GM19397 (cell line): ENCODE results near the gene SNAI1.
"Not testable (repeated sequence)": the region's sequence is repeated elsewhere in the genome, so short reads cannot be mapped to it uniquely, and the experiment has no call there.

Experiments used
- ATAC-seq: cut with Tn5 transposase; IDR thresholded peaks from one replicate; pipeline ENCODE4 v1.9.1; 2021; ENCODE audit warnings: mild to moderate bottlenecking, moderate library complexity; ENCODE audit not compliant: unreplicated experiment

The SNAI1 gene

GRCh38 chr20:49982346-49983122, at the start of gene SNAI1:
Gene SNAI1 (plus strand): TSS chr20:49982980. CDS start chr20:49983060, 80 bp downstream.
- peak; percentile 82 for ATAC-seq

GRCh38 chr20:49935746-49936152, 47.0 kb upstream of the SNAI1 start:
- ATAC-seq: no peak

- peak; percentile 73 for ATAC-seq
Measured at GRCh38 chr20:49936153-49937026, 46.4 kb upstream of the SNAI1 start, which contains the start of gene RNF114. Gene RNF114 (plus strand): TSS chr20:49936397. CDS start chr20:49936413, 16 bp downstream.

GRCh38 chr20:49937027-49937929, 45.5 kb upstream of the SNAI1 start:
- no peak for ATAC-seq

- no peak for ATAC-seq
Measured at GRCh38 chr20:49938173-49939163, 44.3 kb upstream of the SNAI1 start.

GRCh38 chr20:49941456-49941855, 41.3 kb upstream of the SNAI1 start:
- no peak for ATAC-seq

GRCh38 chr20:49942303-49942702, 40.5 kb upstream of the SNAI1 start:
- no peak for ATAC-seq

GRCh38 chr20:49942942-49943341, 39.8 kb upstream of the SNAI1 start:
- ATAC-seq: no peak

- ATAC-seq: no peak
Measured at GRCh38 chr20:49945306-49945700, 37.5 kb upstream of the SNAI1 start.

GRCh38 chr20:49945701-49946477, 36.9 kb upstream of the SNAI1 start:
- no peak for ATAC-seq

- no peak for ATAC-seq
Measured at GRCh38 chr20:49948178-49948577, 34.6 kb upstream of the SNAI1 start.

- no peak for ATAC-seq
Measured at GRCh38 chr20:49948809-49949507, 33.8 kb upstream of the SNAI1 start.

- ATAC-seq: no peak
Measured at GRCh38 chr20:49951151-49951550, 31.6 kb upstream of the SNAI1 start.

GRCh38 chr20:49955167-49955566, 27.6 kb upstream of the SNAI1 start:
- ATAC-seq: no peak

GRCh38 chr20:49955830-49956396, 26.9 kb upstream of the SNAI1 start:
- ATAC-seq: not testable (repeated sequence)

- ATAC-seq: no peak
Measured at GRCh38 chr20:49956689-49957088, 26.1 kb upstream of the SNAI1 start.

GRCh38 chr20:49957089-49957938, 25.5 kb upstream of the SNAI1 start:
- not testable (repeated sequence) for ATAC-seq
